Activated T-helper 2 cell treated with anti-CD3 and anti-CD28 coated beads, Interferon-gamma antibody, Interleukin-2, Interleukin-4, amounts not matched to agents 10 μg/mL and 5 μg/mL and 100 μg/mL, durations not matched to agents 14 hours and 24 hours and 36 hours (primary cell): ENCODE measurements around the gene TMEM72. TPM values are rescaled to one million over a fixed set of nuclear protein-coding genes. Genes with fewer than 3 reads are reported as not detected.
"Not testable (repeated sequence)": the region's sequence is repeated elsewhere in the genome, so short reads cannot be mapped to it uniquely, and the experiment has no call there.

Source experiments
- DNase-seq: peaks from one replicate; pipeline ENCODE4 v3.0.0; 2021; ENCODE audit warnings: low spot score
- H3K27ac Mint-ChIP-seq: one replicate; pipeline ENCODE4 v1.8.0; 2021; ENCODE audit warnings: mixed read lengths
- H3K27me3 Mint-ChIP-seq: one replicate; pipeline ENCODE4 v1.8.0; 2021; ENCODE audit warnings: low read depth, mixed read lengths
- H3K36me3 Mint-ChIP-seq: one replicate; pipeline ENCODE4 v1.8.0; 2021; ENCODE audit warnings: low read depth, mixed read lengths
- H3K4me1 Mint-ChIP-seq: one replicate; pipeline ENCODE4 v1.8.0; 2021; ENCODE audit warnings: low read depth, mixed read lengths
- H3K4me3 Mint-ChIP-seq: one replicate; pipeline ENCODE4 v1.8.0; 2021; ENCODE audit warnings: low read depth, mild to moderate bottlenecking, moderate library complexity, mixed read lengths
- H3K9me3 Mint-ChIP-seq: one replicate; pipeline ENCODE4 v1.8.0; 2021; ENCODE audit warnings: mixed read lengths
- intact Hi-C: fragments of 100-400 bp; cut with micrococcal nuclease; formaldehyde crosslinking; loops from one replicate; pipeline ENCODE4 v1.15.1; 2023
- total RNA-seq: library from RNA; stranded (reverse); gene quantifications from 2 replicates; pipeline ENCODE4 v1.2.3, GENCODE V29; 2022

TMEM72 gene
- not detected in 2 replicates for total RNA-seq

DNA sequence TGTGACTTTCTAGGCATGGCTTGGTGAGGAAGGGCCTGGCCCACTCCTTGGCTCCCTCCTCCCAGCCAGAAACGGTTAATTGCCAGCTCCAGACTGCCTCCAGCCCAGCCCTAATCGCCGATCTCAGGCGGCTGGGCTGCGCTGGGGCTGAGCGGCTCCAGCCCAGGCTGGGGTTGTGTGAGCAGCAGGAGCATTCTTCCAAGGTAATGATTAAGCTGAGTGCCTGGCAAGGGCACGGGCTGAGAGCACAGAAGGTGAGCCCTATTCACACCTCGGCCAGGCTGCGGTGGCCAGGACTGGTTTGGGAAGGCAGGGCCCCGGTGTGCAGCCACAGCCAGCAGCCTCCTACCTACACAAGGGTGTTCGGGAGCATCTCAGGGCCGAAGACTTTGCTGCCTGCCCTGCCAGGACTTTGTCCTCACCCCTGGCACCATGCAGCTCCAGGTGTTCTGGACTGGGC lies at the start of gene TMEM72:
TMEM72 (plus strand) TSS at position 257 of the 460 bp plus-strand sequence; CDS start at position 433, 176 bp downstream.
- H3K4me1 Mint-ChIP-seq, result peaks cover 14% of the 10 kb centered on the region
- no peaks in the 10 kb centered on the region for H3K36me3 Mint-ChIP-seq
- peaks cover 10% of the 10 kb centered on the region for H3K27me3 Mint-ChIP-seq
- H3K9me3 Mint-ChIP-seq, result no peaks in the 10 kb centered on the region
- DNase-seq, result no peak
- no peak within 1 kb of the TSS for H3K27ac Mint-ChIP-seq
- intact Hi-C loops, result no loop called here
- no peak within 1 kb of the TSS for H3K4me3 Mint-ChIP-seq

DNA sequence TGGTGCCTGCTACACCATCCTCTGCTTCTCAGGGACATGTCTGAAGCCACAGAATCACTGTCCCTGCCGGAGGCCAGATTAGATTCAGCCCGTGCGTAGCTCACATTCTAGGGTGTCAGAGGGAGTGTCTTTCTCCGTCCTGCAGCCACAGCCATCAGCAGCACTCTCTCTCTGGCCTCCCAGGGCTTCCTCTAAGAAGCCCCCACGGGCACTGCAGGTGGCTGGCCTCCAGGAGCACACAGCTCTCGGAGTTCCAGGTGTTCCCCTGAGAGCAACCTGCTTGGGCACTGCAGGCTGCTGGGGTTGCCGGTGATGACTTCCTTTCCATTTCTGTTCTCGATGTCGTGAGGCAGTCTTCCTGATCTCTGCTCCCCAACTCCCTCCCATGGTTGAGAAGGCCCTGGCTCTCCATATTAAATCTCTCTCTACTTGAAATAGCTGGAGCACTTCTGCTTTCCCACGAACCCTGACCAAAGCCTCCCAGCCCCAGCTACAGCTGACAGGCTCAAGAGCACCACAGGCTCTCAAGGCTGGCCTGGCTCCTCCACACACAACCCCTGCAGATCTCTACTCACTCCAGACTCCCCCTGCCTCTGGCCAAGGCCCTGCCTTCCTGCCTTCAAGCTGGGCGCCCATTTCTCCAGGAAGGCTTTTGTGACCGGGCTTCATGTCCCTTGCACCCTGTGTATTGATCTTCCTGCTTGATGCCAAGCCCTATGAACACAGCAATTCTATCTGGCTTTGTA lies 49.0 kb upstream of the TMEM72 start:
- Mint-ChIP-seq H3K9me3 (no peaks in the 10 kb centered on the region), H3K4me3 (no peak overlapping the region), H3K27me3 (peaks cover 39% of the 10 kb centered on the region), H3K36me3 (no peaks in the 10 kb centered on the region), H3K4me1 (peaks cover 12% of the 10 kb centered on the region), H3K27ac (no peak overlapping the region)
- DNase-seq, result no peak
- intact Hi-C loops, result loop anchor here (10.0 kb wide), 1 partner anchor 1187 kb away; no protein-coding TSS in a partner anchor

DNA sequence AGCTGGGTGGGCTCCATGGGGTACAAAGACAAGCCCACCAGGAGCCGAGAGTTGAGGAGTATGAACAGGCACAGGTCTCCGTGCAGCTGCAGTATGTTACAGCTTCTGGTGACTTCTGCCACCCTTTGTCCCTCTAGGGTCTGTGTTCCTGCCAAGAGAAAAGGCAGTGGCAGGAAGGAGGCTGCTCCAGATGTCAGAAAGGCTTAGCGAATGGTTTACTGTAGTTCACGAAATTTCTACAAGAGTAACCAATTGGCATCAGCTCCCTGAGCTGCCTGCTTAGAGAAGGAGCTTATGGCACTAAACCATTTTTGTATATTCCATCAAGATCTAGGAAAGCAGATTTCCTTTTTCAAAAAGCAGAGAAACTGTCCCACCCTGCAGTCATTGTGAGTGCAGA lies 48.2 kb upstream of the TMEM72 start:
- Mint-ChIP-seq H3K36me3 (no peaks in the 10 kb centered on the region), H3K4me1 (peaks cover 12% of the 10 kb centered on the region), H3K27ac (no peak overlapping the region), H3K27me3 (peaks cover 42% of the 10 kb centered on the region), H3K4me3 (no peak overlapping the region), H3K9me3 (no peaks in the 10 kb centered on the region)
- intact Hi-C loops, result loop anchor here (10.0 kb wide), 1 partner anchor 1188 kb away; no protein-coding TSS in a partner anchor
- DNase-seq, result no peak

DNA sequence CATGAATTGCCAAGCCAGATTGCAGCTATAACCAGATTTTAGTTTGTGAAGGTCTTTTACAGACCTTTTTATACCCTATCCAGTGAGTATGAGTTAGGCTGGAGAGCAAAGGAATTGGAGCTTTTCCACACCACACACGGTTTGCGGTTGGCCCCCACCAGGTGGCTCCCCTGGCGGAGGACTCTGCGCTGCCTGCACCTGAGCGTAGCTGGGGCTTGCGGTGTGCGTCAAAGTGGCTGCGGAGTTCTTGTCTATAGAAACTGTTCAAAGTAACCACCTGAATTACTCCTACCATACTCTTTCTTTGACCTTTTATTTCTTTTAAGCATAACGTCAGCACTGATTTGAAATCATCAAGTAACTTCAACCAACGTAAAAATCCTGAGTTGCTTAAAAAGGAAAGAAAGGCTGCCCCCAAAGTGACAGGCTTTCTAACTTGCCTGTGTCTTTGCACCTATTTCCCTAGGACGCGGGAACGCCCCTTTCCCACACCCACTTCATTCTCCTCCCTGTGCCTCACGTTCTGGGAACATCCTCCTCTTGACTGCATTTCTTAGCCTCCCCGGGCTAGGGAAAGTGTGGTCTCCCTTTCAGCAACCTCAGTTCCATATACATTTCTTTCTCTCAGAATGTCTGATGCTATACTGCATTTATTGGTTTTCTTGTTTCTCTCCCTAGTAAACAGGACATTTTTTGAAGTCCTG lies 47.6 kb upstream of the TMEM72 start:
- peaks cover 12% of the 10 kb centered on the region for H3K4me1 Mint-ChIP-seq
- no peak overlapping the region for H3K27ac Mint-ChIP-seq
- H3K4me3 Mint-ChIP-seq, result peak overlapping the region; percentile 88
- no peaks in the 10 kb centered on the region for H3K9me3 Mint-ChIP-seq
- peaks cover 45% of the 10 kb centered on the region for H3K27me3 Mint-ChIP-seq
- no peaks in the 10 kb centered on the region for H3K36me3 Mint-ChIP-seq
- intact Hi-C loops, result loop anchor here (10.0 kb wide), 1 partner anchor 1189 kb away; no protein-coding TSS in a partner anchor
- no peak for DNase-seq

DNA sequence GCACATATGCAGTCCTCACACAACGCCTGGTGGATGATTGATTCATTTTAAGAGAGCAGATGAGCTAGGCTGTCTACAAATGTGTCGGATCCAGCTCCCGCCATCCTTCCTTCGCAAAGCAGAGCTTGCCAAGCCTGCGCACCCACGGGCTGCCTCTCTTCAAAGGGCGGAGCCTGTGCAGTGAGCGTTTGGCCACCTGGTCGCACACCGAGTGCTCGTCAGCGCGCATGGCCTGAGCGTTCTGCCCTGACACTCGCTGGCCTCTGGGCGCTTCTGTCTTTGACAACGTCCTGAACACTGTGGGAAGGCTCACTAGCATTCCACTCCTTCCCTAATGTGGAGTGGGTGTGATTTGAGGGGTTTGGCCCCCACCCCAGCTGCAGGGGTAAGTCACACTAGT lies 47.1 kb upstream of the TMEM72 start:
- H3K4me1 Mint-ChIP-seq, result peaks cover 12% of the 10 kb centered on the region
- H3K9me3 Mint-ChIP-seq, result no peaks in the 10 kb centered on the region
- H3K4me3 Mint-ChIP-seq, result peak overlapping the region; percentile 88
- H3K27ac Mint-ChIP-seq, result no peak overlapping the region
- intact Hi-C loops, result loop anchor here (10.0 kb wide), 1 partner anchor 1189 kb away; no protein-coding TSS in a partner anchor
- DNase-seq, result no peak
- H3K27me3 Mint-ChIP-seq, result peaks cover 49% of the 10 kb centered on the region
- no peaks in the 10 kb centered on the region for H3K36me3 Mint-ChIP-seq

DNA sequence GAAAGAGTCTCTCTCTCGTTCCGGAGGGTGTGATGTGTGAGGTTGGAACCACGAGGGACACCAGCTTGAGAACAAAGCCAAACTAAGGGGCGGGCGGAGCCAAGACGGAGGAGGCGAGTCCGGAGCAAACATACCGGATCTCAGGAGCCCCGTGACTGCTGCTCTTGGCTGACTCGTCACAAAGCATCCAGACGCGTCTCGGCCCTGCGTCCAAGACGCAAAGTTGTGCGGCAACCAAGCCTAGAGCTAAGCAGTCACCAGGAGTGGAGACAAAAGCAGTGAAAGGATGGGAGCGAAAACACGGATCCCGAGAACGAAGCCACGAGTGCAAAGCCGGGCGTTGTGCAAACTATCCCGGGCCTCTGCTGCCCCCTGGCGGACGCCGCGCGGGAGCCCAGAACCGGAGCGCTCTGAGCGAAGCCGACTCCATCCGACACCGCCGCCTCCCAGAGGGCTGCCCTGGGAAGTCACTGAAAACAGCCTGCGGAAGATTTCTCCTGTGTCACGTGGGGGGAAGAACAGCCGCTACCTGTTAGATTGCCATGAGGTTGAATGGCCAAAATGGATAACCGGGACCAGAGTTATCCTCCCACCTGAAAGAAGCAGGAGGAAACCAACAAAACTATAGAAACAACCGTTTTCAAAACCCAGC lies 46.4 kb upstream of the TMEM72 start:
- peak overlapping the region; percentile 88 for H3K4me3 Mint-ChIP-seq
- no peaks in the 10 kb centered on the region for H3K9me3 Mint-ChIP-seq
- H3K4me1 Mint-ChIP-seq, result peaks cover 12% of the 10 kb centered on the region
- H3K36me3 Mint-ChIP-seq, result no peaks in the 10 kb centered on the region
- no peak overlapping the region for H3K27ac Mint-ChIP-seq
- peak; percentile 72 for DNase-seq
- H3K27me3 Mint-ChIP-seq, result peaks cover 53% of the 10 kb centered on the region
- intact Hi-C loops, result loop anchor here (10.0 kb wide), 1 partner anchor 1190 kb away; no protein-coding TSS in a partner anchor

DNA sequence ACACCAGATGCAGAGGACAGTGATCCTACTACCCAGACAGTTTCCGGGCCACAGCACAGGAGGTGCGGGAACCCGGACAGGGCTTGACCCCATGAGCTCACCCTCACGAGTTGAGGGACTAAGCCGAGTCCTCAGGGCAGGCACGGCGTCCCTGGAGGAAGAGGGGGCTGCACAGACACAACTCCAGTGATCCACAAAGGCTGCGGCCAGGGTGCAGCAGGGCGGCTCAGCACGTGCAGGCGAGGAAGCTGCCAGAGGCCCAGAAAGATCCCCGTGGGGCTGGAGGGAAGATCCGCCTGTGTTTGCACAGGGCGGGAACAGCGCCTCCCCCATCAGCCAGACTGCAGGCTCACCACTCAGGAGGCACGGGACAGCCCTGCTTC lies 45.9 kb upstream of the TMEM72 start:
- H3K4me1 Mint-ChIP-seq, result peaks cover 12% of the 10 kb centered on the region
- no peak overlapping the region for H3K27ac Mint-ChIP-seq
- no peaks in the 10 kb centered on the region for H3K36me3 Mint-ChIP-seq
- no peaks in the 10 kb centered on the region for H3K9me3 Mint-ChIP-seq
- no peak for DNase-seq
- H3K27me3 Mint-ChIP-seq, result peaks cover 58% of the 10 kb centered on the region
- intact Hi-C loops, result loop anchor here (10.0 kb wide), 1 partner anchor 1190 kb away; no protein-coding TSS in a partner anchor
- H3K4me3 Mint-ChIP-seq, result no peak overlapping the region

DNA sequence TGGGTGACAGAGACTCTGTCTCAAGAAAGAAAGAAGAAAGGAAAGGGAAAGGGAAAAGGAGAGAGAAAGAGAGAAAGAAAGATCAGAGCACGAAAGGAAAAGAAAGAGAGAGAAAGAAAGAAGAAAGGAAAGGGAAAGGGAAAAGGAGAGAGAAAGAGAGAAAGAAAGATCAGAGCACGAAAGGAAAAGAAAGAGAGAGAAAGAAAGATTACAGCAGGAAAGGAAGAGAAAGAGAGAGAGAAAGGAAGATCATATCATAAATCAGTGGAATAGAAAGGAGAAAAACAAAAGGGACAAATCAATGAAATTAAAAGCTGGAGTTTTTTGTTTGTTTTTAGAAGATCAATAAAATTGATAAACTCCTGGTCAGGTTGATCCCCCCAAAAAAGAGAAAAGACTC lies 44.8 kb upstream of the TMEM72 start:
- not testable (repeated sequence) for H3K36me3 Mint-ChIP-seq, H3K9me3 Mint-ChIP-seq, H3K27ac Mint-ChIP-seq, H3K4me3 Mint-ChIP-seq, DNase-seq
- intact Hi-C loops, result loop anchor here (10.0 kb wide), 1 partner anchor 1192 kb away; no protein-coding TSS in a partner anchor
- Mint-ChIP-seq H3K4me1 (peaks cover 12% of the 10 kb centered on the region), H3K27me3 (peaks cover 58% of the 10 kb centered on the region)

DNA sequence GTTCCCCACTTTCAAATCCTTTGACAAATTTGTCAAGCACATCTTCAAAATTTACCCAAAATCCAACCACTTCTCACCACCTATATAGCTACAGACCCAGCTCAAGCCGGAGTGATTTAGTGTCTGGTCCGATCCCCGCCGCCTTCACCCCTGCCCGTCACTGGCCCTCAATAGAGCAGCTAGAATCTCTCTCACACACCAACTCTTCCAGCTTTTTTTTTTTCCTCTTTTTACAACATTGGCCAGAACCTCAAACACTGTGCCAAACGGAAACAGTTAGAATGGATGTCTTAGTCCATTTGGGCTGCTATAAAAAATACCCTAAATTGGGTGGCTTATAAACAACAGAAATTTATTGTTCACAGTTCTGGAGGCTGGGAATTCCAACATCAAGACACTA lies 41.1 kb upstream of the TMEM72 start:
- H3K9me3 Mint-ChIP-seq, result no peaks in the 10 kb centered on the region
- intact Hi-C loops, result no loop called here
- H3K27me3 Mint-ChIP-seq, result peaks cover 35% of the 10 kb centered on the region
- no peak for DNase-seq
- no peak overlapping the region for H3K4me3 Mint-ChIP-seq
- no peaks in the 10 kb centered on the region for H3K36me3 Mint-ChIP-seq
- no peaks in the 10 kb centered on the region for H3K4me1 Mint-ChIP-seq
- H3K27ac Mint-ChIP-seq, result no peak overlapping the region

DNA sequence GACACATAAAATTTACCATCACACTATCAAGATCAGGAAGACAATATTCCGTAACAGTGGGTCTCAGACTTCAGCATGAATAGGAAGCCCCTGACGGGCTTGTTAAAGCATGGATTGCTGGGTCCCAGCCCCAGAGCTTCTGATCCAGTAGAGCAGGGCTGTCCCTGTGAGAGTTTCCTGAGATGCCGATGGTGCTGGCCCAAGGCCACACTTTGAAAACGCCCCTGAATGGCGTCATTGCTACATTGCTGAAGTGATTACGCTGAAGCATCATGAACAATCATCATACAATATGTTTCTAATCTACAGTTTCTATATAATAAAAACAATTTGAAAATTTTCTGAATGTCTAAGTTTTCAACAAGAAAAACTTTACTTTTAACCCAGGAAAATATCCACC lies 38.0 kb upstream of the TMEM72 start:
- H3K4me3 Mint-ChIP-seq, result no peak overlapping the region
- H3K9me3 Mint-ChIP-seq, result no peaks in the 10 kb centered on the region
- no peaks in the 10 kb centered on the region for H3K4me1 Mint-ChIP-seq
- no peaks in the 10 kb centered on the region for H3K36me3 Mint-ChIP-seq
- no peak overlapping the region for H3K27ac Mint-ChIP-seq
- DNase-seq, result no peak
- peaks cover 16% of the 10 kb centered on the region for H3K27me3 Mint-ChIP-seq
- intact Hi-C loops, result no loop called here

DNA sequence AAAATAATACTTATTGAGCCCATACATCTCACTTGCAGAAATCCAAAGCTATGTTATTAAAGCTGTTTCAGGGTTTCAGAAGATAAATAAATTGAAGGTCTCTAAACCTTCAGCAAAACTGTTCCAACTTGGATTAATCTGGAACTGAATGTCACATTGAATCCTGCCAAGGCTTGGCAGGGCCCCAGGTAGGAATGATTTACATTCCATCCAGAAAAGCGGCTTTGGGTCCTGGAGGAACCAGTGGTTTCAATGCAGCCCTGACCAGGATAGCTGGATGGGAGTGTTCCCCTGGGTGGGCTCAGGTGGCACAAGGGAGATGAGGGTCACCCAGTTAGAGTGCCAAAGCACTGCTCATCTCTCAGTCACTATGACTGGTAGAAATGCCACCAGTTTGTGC lies 37.0 kb upstream of the TMEM72 start:
- no peak overlapping the region for H3K27ac Mint-ChIP-seq
- no peak overlapping the region for H3K4me3 Mint-ChIP-seq
- no peaks in the 10 kb centered on the region for H3K9me3 Mint-ChIP-seq
- H3K27me3 Mint-ChIP-seq, result peaks cover 8% of the 10 kb centered on the region
- H3K36me3 Mint-ChIP-seq, result no peaks in the 10 kb centered on the region
- H3K4me1 Mint-ChIP-seq, result peaks cover 5% of the 10 kb centered on the region
- intact Hi-C loops, result no loop called here
- DNase-seq, result no peak

DNA sequence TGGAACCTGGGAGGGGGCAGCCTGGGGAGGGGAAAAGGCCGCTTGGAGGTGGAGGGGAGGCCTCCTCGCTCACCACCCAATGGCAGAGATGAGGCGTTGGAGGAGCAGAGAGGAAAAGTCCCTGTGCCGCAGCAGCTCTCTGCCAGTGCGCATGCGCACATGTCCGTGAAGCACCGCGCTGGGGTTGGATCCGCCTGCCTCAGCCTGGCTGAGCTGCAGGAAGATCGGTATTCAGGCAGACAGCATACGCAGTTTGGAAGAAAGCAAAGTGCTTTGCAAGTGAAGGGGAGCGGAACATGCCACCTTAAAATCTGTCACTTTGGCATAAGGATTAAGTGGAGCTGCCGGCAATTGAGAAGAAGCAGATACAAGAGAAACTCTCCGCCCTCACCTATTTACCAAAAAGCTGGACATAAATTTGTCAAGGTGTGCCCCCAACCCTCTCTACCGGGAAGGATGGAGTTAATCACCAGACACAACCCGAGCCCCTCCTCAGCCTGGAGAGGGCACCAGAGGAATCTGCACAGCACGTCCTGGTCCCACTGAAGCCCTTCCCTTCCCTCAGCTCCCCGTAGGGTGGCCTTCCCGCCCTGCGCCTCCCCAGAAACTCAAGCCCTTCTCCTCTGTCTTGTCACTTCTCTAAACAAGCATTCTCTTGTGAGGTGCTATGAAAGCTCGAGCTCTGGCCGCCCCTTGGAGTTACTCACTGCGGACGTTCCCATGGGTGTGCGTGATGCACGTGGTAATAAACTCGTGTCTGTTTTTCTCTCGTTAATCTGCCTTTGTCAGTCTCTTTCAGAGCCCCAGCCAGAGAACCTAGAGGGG lies 32.2 kb upstream of the TMEM72 start:
- H3K27ac Mint-ChIP-seq, result no peak overlapping the region
- peaks cover 9% of the 10 kb centered on the region for H3K4me1 Mint-ChIP-seq
- H3K27me3 Mint-ChIP-seq, result peaks cover 7% of the 10 kb centered on the region
- H3K9me3 Mint-ChIP-seq, result no peaks in the 10 kb centered on the region
- H3K4me3 Mint-ChIP-seq, result peak overlapping the region; percentile 79
- intact Hi-C loops, result no loop called here
- DNase-seq, result peak; percentile 74
- H3K36me3 Mint-ChIP-seq, result no peaks in the 10 kb centered on the region
